ENCODE data around the gene STXBP1. TPM values are rescaled to one million over a fixed set of nuclear protein-coding genes. Genes with fewer than 3 reads are reported as not detected.
"Not testable (repeated sequence)": the region's sequence is repeated elsewhere in the genome, so short reads cannot be mapped to it uniquely, and the experiment has no call there.

Gene STXBP1
- total RNA-seq, 1 donor from 2014 or later, result 10.6 TPM

DNA sequence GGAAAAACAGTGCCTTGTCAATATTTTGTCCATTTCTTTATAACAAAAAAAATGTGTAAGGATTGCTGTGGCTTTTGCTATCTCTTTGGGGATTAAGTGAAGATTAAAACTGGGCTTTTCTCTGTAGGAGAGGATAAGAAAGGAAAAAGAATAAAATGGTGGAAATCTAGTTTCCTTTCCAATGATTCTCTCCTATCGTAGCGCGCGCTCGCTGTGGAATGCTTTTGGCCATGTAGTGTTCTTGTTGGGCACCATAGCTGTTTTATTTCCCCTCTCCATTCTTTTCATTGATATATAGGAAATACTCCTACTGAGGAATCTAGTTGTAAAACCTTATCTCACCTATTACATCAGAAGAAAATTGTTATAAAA, 1.5 kb downstream of the STXBP1 start:
- DNase-seq (ENCODE audit: low read depth), result no peak

DNA sequence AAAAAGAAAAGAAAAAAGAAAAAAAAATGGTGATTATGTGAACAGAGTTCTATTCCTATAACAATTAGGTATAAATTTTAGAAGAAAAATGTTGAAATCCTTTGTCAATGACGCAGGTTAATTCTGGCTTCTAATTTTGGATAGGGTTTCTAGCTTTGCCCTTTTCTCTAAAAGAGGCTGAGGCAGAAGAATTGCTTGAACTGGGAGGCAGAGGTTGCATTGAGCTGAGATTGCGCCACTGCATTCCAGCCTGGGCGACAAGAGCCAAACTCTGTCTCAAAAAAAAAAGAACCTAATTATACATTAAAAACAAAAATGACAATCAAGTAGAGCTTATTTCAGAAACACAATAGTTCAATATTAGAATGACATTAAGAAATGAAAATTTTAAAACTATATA, 2.9 kb downstream of the STXBP1 start:
- DNase-seq (ENCODE audit: low read depth), result no peak

DNA sequence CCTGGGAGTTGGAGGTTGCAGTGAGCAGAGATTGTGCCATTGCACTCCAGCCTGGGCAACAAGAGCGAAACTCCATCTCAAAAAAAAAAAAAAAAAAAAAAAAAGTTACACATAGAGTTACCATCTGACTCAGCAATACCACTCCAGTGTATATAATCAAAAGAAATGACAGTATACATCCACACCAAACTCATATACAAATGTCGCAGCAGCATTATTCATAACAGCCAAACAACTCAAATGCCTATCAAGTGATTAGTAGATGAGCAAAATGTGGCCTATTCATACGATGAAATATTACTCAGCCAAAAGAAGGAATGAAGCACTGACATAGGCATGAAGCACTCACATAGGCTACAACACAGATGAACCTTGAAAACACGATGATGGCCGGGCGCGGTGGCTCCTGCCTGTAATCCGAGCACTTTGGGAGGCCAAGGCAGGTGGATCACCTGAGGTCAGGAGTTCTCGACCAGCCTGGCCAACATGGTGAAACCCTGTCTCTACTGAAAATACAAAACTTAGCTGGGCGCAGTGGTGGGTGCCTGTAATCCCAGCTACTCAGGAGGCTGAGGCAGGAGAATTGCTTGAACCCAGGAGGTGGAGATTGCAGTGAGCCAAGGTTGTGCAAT, 9.4 kb downstream of the STXBP1 start:
- not testable (repeated sequence) for DNase-seq (ENCODE audit: low read depth)

DNA sequence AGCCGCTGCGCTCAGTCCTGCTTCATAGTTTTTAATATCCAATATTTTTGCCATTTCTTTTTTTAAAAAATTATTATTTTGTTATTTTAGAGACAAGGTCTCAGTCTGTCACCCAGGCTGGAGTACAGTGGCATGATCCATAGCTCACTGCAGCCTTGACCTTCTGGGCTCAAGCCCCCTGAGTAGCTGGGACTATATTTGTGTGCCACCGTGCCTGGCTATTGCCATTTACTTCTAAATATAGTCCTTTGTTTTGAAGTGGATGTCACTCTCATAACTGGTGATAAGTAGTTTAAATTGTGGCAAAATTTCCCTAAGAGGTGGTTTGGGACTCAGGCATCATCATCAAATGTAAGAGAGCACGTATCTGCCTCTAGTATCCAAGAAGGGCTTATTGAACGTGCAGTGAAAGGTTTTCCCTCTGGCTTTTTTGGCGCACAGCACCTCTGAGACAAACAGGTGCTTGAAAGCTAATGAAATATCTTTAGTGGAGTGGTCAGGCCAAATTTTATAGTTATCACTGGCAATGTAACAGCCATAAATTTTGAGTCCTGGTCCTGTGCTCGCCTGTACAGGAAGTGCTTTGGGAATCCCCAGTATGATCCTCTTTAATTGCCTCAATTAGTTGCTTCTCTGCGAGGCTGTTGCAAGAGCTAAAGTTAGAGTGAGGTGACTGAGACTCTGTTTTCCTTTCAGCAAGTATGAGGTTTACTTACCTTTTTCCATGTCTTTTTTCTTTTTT, 14.8 kb downstream of the STXBP1 start:
- no peak for DNase-seq (ENCODE audit: low read depth)

DNA sequence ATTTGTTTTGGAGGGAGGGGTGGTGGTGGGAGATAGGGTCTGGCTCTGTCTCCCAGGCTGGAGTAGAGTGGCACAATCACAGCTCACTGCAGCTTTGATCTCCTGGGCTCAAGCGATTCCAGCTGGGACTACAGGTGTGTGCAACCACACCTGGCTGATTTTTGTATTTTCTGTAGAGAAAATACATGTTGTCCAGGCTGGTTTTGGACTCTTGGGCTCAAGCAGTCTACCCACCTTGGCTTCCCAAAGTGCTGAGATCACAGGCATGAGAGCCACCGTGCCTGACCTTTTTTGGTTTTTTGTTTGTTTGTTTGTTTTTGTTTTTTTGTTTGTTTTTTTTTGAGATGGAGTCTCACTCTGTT, 15.4 kb downstream of the STXBP1 start:
- no peak for DNase-seq (ENCODE audit: low read depth)

DNA sequence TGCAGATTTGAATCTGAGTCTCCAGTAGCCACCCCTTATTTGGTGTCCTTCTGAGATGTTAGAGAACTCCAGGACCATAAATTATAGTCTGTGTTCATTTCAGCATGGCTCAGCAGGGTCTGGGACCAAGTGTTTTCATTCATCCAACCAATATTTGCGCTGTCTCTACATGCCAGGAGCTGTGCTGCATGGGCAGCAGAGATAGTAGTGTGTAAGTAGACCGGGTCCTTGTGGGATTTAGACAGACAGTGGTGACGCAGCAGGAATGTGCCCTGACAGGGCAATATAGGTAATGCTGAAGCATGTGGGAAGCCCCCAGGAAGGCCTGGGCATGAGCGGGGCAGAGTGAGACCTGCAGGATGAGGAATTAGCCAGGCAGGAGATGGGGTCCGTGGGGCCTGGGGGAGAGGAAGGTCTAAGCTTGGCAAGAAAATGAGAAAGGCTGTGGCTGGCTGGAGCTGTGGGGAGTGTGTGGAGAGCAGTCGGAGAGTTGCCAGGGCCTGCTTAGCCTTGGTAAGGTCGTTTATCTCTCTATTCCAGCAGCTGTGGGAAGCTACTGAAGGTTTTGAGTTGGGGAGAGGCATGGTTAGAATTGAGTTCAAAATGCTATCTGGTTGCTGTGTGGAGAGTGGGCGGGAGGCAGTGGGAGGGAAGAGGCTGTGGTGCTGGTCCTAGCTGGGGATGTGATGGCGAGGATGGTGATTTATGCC, 16.8 kb downstream of the STXBP1 start:
- no peak for DNase-seq (ENCODE audit: low read depth)

DNA sequence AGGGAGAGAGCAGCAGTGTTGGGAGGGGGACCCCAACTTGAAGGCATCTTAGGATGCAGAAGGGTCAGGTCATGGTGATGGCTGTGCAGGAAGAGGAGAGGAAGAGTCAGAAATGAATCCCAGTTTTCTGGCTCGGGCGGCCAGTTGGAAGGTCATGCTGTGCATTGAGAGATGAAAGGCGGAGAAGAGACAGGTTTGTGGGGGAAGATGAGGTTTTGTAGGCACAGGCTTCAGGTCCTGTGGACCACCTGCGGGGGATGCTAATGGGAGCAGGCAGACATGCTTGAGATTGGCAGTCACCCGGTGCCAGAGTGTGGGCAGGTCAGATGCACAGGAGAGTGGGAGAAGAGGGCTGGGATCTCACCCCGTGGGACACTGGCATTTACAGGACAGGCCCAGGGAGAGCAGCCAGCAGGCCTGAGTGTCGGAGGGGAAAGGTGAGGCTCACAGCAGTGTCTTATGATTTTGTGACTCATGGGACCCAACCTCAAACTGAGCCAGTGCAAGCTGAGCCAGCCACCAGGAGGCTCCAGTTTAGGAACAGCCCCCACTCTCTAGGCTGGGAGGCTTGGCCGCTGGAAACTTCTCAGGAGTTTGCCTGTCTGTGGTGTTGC, 17.5 kb downstream of the STXBP1 start:
- peak; percentile 42 for DNase-seq (ENCODE audit: low read depth)

DNA sequence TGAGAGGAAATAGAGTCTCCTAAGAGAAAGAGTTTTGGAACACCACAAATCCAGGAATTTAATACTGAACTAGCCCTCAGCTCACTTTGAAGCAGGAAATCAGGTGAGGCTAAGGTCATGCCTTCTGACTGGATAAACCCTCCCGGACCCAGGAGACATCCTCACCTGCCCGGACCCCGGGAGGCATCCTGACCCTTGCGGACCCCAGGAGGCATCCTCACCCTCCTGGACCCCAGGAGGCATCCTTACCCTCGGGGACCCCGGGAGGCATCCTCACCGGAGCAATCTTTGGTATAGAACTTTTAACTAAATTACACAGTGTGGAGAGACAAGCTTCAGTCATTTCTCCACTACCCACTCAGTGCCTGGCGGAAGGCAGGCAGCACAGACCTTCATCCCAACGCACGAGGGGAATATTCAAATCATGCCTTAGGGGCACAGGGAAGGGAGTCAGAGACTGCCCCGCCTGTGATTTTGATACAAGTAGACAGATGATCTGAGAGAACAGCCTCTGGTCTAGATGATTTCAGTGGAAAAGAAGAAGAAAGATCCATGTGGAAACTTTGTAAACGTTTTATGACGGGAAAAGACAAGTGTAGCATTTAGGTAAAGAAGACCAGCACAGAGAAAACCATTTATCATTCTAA, 21.3 kb downstream of the STXBP1 start:
- DNase-seq (ENCODE audit: low read depth), result no peak

DNA sequence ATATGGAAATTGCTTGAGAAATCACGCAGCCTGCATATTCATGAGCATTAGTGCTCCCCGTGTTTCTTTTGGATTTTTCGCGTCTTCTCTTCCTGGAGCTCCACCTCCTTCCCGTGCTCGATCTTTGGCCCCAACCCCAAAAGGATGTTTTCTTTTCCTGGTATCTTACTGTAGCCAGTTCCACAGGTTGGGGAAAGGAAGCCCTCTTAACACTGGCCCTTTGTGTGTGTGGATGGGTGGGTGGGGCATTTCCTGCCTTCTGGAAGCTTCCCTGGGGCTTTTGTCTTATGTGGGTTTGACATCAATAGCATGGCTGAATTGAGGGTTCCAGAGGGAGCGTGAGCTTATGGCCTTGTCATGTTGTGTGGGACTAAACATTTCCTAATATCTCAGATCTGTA, 21.9 kb downstream of the STXBP1 start:
- DNase-seq (ENCODE audit: low read depth), result no peak

DNA sequence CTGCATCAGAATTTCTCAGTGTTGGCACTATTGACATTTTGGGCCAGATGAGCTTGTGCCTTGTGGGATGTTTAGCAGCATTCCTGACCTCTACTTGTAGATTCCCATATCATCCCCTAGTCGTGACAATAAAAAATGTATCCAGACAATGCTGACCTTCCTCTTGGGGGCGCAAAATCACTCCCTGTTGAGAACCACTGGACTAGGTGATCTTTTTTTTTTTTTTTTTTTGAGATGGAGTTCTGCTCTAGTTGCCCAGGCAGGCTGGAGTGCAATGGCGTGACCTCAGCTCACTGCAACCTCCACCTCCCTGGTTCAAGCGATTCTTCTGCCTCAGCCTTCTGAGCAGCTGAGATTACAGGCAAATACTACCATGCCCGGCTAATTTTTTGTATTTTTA, 22.6 kb downstream of the STXBP1 start:
- no peak for DNase-seq (ENCODE audit: low read depth)

DNA sequence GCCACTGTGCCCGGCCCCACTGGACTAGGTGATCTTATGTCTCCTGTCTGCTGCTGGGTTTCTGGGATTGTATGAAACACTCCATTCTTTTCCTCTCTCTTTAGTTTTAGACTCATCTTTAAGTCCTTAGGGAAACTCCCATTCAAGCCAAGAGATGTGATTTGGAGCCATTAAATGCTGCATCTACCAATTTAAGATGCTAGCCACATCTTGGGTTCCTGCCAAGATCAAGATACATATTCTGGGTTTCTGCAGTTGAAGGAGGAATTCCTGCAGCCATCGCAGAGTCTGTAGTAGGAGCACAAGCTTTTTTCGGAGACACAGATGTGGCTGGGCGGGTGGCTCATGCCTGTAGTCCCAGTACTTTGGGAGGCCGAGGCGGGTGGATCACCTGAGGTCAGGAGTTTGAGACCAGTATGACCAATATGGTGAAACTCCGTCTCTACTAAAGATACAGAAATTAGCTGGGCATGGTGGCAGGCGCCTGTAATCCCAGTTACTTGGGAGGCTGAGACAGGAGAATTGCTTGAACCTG, 23.2 kb downstream of the STXBP1 start:
- no peak for DNase-seq (ENCODE audit: low read depth)

DNA sequence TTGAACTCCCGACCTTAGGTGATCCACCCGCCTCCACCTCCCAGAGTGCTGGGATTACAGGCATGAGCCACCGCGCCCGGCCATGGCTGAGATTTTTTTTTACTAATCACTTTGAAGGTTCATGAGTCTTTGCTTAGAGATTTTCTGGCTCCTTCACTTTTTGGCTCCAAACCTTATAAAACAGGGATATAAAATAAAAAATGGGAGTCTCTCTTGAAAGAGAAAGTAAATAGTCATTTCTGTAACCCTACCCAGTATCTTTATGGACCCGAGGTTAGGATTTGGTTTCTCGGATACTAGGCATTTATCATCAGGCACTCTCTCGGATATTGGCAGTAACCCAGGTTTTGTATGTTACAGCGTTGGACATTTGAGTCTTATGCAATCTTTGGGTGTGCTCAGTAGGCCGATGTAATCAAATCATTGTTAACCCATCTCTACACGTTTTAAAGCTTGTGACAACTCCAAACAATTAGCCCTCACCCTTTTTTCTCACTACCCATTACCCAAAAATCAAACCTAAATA, 25.3 kb downstream of the STXBP1 start:
- DNase-seq (ENCODE audit: low read depth), result peak; percentile 56

DNA sequence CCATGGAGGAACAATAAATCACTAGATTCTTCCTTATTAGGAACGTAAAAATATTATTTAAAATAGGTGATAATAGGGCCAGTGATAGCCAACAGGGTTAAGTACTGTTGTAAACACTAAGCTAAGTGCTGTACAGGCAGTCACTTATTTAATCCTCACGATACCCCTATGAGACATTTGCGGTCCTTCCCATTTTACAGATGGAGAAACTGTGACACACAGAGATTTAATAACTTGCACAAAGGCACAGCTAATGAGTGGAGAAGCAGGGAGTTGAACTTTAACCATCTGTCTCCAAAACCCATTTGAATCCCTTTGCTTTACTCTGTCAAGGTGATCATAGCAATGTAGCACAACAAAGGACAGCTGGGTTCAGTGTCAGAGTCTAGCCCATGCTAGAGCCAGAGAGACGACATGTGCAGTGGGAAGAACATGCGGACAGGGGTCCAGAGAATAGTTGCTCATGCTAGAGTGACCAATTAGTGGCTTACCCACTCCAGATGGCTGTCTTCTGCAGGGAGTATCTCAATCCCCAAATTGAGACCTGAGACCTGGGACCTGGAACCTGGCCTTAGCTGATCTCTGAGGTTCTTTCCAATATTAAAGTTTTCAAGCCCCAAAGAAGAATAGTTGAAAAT, 28.9 kb downstream of the STXBP1 start:
- no peak for DNase-seq (ENCODE audit: low read depth)

DNA sequence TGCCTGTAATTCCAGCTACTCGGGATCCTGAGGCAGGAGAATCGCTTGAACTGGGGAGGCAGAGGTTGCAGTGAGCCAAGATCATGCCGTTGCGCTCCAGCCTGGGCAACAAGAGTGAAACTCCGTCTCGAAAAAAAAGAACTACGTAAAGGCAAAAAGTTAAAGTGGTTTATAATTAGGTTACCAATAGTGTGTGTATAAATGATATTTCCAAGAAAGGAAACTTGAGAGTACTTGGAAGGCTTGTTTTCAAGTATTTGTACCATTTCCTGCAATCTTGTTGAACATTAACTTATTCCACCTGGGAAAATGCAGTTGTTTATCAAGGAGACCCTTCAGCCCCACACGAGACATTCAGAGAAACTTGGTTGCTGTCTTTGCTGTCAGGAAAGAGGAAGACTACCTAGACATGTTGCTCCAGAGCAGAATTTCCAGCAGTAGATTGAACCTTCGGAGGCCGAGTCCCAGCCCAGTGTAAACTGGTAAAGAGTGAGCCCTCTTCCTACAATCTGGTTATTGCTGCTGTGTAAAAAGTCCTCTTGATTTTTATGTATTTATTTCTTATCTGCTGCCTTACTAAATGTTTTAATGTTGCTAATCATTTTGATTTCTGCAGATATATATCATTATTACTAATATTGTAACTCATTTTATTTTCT, 30.1 kb downstream of the STXBP1 start:
- DNase-seq (ENCODE audit: low read depth), result no peak

DNA sequence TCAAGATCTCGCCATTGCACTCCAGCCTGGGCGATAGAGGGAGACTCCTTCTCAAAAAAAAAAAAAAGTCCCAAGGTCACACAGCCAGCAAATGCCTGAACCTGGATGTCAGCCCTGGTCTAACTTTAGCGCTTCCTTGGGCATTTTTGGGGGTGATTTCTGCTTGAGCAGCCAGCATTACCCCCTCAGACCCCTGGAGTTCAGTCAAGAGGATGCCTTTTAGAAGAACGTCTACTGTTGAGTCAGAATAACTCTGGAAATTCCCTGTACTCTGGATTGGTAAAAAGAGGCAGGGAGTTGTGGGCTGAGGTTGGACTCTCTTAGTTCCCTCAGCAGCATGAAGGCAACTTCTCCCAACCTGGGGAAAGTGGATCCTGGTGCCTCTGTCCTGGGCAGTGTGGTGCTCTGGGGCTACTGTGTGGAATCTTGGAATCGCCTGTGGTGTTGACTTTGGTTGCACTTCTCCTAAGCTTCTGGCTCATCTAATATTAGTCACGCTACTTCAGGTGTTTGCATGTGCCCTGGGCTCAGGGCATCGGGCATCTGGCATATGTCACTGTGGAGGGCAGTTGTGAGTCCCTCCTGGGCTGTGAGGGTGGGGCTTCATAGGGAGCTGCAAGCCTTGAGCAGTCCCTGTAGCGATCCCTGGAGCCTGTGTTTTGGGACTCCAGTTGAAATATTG, 32.2 kb downstream of the STXBP1 start:
- DNase-seq (ENCODE audit: low read depth), result no peak

DNA sequence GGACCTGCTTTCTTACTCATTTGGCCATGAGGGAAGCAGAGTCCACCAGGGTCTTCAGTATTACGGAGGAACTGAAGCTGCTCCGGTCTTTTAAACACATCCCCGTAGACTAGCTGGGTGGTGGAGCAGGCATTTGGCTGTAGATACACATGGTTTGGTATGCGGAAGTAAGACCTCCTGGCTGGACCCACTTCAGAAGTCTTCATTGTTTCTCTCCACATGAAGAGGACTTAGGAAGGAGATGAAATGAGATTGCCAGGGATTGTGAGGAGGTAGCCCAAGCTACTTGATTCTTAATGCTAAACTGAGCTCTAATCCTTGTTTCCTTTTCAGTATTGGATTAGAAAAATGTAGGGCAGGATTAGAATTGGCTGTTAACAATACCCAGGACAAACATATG, 32.9 kb downstream of the STXBP1 start:
- peak; percentile 46 for DNase-seq (ENCODE audit: low read depth)

DNA sequence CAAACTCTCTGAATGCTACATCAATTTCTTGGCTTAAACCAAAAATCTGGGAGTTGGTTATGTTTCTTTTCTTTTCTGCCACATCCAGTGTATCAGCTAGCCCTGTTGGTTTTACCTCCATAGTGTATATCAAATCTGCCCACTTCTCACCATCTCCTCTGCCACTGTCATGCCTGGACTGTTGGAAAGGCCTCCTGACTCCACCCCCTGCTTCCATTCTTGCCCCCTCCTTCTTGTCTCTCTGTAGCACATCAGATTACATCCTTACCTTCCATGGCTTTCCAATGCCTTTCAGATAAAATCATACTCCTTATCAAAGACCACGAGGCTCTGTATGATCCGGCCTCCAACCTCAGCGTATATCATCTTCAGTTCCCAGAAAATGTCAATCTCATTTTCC, 35.4 kb downstream of the STXBP1 start:
- DNase-seq (ENCODE audit: low read depth), result no peak

DNA sequence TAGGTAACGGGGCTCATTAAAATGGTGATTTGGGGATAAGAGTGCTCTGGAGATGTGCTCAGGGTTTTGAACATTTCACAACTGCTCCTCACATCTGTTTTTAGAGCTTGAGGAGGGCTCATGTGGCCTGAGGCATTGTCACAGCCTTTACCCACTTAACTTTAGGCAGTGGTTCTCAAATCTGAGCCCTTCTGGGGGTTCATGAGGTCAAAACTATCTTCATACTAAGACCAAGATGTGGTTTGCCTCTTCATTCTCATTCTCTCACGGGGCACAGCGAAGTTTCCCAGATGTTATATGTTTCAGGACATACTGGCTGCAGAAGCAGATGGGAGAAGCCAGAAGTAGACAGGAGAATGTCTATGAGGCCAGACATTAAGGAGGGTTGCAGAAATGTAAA, 38.4 kb downstream of the STXBP1 start:
- DNase-seq (ENCODE audit: low read depth), result no peak

Data from myocyte (in vitro differentiated cells).